HepG2 (cell line): ENCODE data around the gene SPACA4. TPM values are rescaled to one million over a fixed set of nuclear protein-coding genes. Genes with fewer than 3 reads are reported as not detected.

ENCODE experiments used
- BRCA1 ChIP-seq: sonication (generic); formaldehyde crosslinking; IDR thresholded peaks from 2 replicates; pipeline ENCODE4 v1.4.0; 2020; ENCODE audit warnings: missing genetic modification reagents
- PITX1 ChIP-seq: sonication (generic); formaldehyde crosslinking; IDR thresholded peaks from 2 replicates; pipeline ENCODE4 v1.5.1; 2020; ENCODE audit warnings: mild to moderate bottlenecking, missing genetic modification reagents
- RFX1 ChIP-seq: fragments of 450-650 bp; IDR thresholded peaks from 2 replicates; pipeline ENCODE4 v1.6.1; 2017
- RFXANK ChIP-seq: IDR thresholded peaks from 2 replicates; pipeline ENCODE4 v1.6.1; 2016
- RXRA ChIP-seq: sonication (generic); formaldehyde crosslinking; IDR thresholded peaks from 2 replicates; pipeline ENCODE4 v1.5.1; 2020; ENCODE audit warnings: missing genetic modification reagents
- SMAD9 ChIP-seq: sonication (generic); formaldehyde crosslinking; IDR thresholded peaks from 2 replicates; pipeline ENCODE4 v1.5.1; 2020; ENCODE audit warnings: mild to moderate bottlenecking, missing genetic modification reagents
- TCF7L2 ChIP-seq: IDR thresholded peaks from 2 replicates; pipeline ENCODE4 v1.6.1; 2011; ENCODE audit warnings: mild to moderate bottlenecking, low read depth, low read length, moderate library complexity
- ZFP37 ChIP-seq: sonication (generic); formaldehyde crosslinking; IDR thresholded peaks from 2 replicates; pipeline ENCODE4 v1.4.0; 2020; ENCODE audit warnings: missing genetic modification reagents, borderline replicate concordance
- ZNF180 ChIP-seq: sonication (generic); formaldehyde crosslinking; IDR thresholded peaks from 2 replicates; pipeline ENCODE4 v1.4.0; 2020; ENCODE audit warnings: low read depth, missing genetic modification reagents, borderline replicate concordance
- ZNF446 ChIP-seq: sonication (generic); formaldehyde crosslinking; IDR thresholded peaks from 2 replicates; pipeline ENCODE4 v1.5.0; 2020; ENCODE audit warnings: mild to moderate bottlenecking, missing genetic modification reagents
- ZNF703 ChIP-seq: sonication (generic); formaldehyde crosslinking; IDR thresholded peaks from 2 replicates; pipeline ENCODE4 v1.5.1; 2020; ENCODE audit warnings: missing genetic modification reagents, mild to moderate bottlenecking, moderate library complexity, borderline replicate concordance
- polyA plus RNA-seq, 8 experiments: library from polyadenylated mRNA; depleted of rRNA in 3 of 8; stranded (reverse) in 7 of 8; unstranded in 1 of 8; fragments of >200 nt; fragmentation: Illumina TruSeq in 4 of 8; extraction: Trizol in 4 of 8; gene quantifications; 2 replicates each; pipeline versions ENCODE4 v1.2.1 to v1.2.3, GENCODE V29; 2011 to 2016; ENCODE audit warnings: low read depth in 4 of 8, missing spikeins in 1 of 8, mixed read lengths in 1 of 8; ENCODE audit not compliant: insufficient read depth in 1 of 8
- total RNA-seq, 5 experiments: library from RNA; depleted of rRNA; stranded (reverse); fragments of >200 nt; fragmentation: Illumina TruSeq; extraction: Trizol; gene quantifications; 2 replicates each; pipeline ENCODE4 v1.2.3, GENCODE V29; 2016; ENCODE audit warnings: low read depth in 1 of 5
- TF ChIP-seq, protein P1 (sequence below): sonication (generic); formaldehyde crosslinking; conservative IDR thresholded peaks from 2 replicates; pipeline ENCODE4 v1.8.0; 2022; ENCODE audit warnings: mild to moderate bottlenecking, moderate library complexity, missing genetic modification reagents
- TF ChIP-seq, protein P2 (sequence below): IDR thresholded peaks from 2 replicates; pipeline ENCODE4 v1.6.1; 2016; ENCODE audit warnings: control low read depth
- TF ChIP-seq, protein P3 (sequence below): sonication (generic); formaldehyde crosslinking; IDR thresholded peaks from 2 replicates; pipeline ENCODE4 v1.4.0; 2020; ENCODE audit warnings: missing genetic modification reagents
- TF ChIP-seq, protein P4 (sequence below): sonication (generic); formaldehyde crosslinking; IDR thresholded peaks from 2 replicates; pipeline ENCODE4 v1.5.1; 2020; ENCODE audit warnings: mild to moderate bottlenecking, moderate library complexity, missing genetic modification reagents
- TF ChIP-seq, protein P5 (sequence below): sonication (generic); formaldehyde crosslinking; IDR thresholded peaks from 2 replicates; pipeline ENCODE4 v1.5.0; 2020; ENCODE audit warnings: mild to moderate bottlenecking, missing genetic modification reagents, moderate library complexity
- TF ChIP-seq, protein P6 (sequence below): sonication (generic); formaldehyde crosslinking; IDR thresholded peaks from 2 replicates; pipeline ENCODE4 v1.4.0; 2020; ENCODE audit warnings: missing genetic modification reagents, mild to moderate bottlenecking, borderline replicate concordance
- TF ChIP-seq, protein P7 (sequence below): sonication (generic); formaldehyde crosslinking; IDR thresholded peaks from 2 replicates; pipeline ENCODE4 v1.5.1; 2020; ENCODE audit warnings: mild to moderate bottlenecking, missing genetic modification reagents

Gene SPACA4
- total and polyA plus RNA-seq, 2 of the 13 experiments (the other 11 are each of a cell fraction or from before 2014, with no cell fraction given) = not detected

DNA sequence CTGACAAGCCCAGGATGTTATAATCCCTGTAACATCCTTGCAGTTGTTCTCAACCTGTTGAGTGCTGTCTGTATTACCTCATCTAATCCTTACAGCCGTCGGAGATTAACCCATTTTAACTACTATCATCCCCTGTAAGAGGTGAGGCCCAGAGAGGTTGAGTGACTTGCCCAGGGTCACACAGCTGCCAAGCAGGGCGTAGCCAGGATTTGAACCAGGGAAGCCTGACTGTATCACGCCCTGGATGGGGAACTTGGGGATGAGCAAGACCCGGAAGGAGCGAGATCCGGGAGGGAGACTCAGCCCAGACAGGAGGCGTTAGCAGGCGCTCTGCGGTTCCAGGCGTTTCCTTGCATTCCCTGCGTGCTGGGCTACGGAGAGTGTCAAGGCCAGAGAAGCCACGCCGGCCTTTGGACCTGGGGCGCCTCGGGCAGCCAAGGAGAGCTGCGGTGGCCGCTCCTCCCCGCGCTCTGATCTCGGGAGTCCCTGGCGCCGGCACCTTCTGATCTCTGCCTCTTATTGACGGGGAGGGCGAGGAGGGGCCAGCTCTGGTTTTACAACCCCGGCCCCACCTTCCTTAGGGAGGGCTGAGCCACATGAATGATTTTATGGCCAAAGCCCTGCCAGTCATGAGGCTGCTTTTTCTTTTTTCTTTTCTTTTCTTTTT lies 48.4 kb upstream of the SPACA4 start (continued):
- TF ChIP-seq, protein P1, sequence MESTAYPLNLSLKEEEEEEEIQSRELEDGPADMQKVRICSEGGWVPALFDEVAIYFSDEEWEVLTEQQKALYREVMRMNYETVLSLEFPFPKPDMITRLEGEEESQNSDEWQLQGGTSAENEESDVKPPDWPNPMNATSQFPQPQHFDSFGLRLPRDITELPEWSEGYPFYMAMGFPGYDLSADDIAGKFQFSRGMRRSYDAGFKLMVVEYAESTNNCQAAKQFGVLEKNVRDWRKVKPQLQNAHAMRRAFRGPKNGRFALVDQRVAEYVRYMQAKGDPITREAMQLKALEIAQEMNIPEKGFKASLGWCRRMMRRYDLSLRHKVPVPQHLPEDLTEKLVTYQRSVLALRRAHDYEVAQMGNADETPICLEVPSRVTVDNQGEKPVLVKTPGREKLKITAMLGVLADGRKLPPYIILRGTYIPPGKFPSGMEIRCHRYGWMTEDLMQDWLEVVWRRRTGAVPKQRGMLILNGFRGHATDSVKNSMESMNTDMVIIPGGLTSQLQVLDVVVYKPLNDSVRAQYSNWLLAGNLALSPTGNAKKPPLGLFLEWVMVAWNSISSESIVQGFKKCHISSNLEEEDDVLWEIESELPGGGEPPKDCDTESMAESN = peak; percentile 81
- TF ChIP-seq, protein P2, sequence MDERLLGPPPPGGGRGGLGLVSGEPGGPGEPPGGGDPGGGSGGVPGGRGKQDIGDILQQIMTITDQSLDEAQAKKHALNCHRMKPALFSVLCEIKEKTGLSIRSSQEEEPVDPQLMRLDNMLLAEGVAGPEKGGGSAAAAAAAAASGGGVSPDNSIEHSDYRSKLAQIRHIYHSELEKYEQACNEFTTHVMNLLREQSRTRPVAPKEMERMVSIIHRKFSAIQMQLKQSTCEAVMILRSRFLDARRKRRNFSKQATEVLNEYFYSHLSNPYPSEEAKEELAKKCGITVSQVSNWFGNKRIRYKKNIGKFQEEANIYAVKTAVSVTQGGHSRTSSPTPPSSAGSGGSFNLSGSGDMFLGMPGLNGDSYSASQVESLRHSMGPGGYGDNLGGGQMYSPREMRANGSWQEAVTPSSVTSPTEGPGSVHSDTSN (CRISPR knock-in tag) = 0 out of 2 replicates have a peak, but pooled peaks have one; percentile 26
- TF ChIP-seq PITX1 (CRISPR knock-in tag) = peak; percentile 86
- TF ChIP-seq, protein P3, sequence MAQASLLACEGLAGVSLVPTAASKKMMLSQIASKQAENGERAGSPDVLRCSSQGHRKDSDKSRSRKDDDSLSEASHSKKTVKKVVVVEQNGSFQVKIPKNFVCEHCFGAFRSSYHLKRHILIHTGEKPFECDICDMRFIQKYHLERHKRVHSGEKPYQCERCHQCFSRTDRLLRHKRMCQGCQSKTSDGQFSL = 0 out of 2 replicates have a peak, but pooled peaks have one; percentile 40
- TF ChIP-seq BRCA1 = no peak
- no peak for TF ChIP-seq SMAD9 (CRISPR knock-in tag)
- no peak for TF ChIP-seq ZNF446 (CRISPR knock-in tag)
- TF ChIP-seq, protein P4, sequence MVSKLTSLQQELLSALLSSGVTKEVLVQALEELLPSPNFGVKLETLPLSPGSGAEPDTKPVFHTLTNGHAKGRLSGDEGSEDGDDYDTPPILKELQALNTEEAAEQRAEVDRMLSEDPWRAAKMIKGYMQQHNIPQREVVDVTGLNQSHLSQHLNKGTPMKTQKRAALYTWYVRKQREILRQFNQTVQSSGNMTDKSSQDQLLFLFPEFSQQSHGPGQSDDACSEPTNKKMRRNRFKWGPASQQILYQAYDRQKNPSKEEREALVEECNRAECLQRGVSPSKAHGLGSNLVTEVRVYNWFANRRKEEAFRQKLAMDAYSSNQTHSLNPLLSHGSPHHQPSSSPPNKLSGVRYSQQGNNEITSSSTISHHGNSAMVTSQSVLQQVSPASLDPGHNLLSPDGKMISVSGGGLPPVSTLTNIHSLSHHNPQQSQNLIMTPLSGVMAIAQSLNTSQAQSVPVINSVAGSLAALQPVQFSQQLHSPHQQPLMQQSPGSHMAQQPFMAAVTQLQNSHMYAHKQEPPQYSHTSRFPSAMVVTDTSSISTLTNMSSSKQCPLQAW (CRISPR knock-in tag) = peak; percentile 77
- TF ChIP-seq RXRA = peak; percentile 97
- TF ChIP-seq, protein P5, sequence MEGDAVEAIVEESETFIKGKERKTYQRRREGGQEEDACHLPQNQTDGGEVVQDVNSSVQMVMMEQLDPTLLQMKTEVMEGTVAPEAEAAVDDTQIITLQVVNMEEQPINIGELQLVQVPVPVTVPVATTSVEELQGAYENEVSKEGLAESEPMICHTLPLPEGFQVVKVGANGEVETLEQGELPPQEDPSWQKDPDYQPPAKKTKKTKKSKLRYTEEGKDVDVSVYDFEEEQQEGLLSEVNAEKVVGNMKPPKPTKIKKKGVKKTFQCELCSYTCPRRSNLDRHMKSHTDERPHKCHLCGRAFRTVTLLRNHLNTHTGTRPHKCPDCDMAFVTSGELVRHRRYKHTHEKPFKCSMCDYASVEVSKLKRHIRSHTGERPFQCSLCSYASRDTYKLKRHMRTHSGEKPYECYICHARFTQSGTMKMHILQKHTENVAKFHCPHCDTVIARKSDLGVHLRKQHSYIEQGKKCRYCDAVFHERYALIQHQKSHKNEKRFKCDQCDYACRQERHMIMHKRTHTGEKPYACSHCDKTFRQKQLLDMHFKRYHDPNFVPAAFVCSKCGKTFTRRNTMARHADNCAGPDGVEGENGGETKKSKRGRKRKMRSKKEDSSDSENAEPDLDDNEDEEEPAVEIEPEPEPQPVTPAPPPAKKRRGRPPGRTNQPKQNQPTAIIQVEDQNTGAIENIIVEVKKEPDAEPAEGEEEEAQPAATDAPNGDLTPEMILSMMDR = peak; percentile 17; the same call in 1 of the 2 replicates
- TF ChIP-seq, protein P6, sequence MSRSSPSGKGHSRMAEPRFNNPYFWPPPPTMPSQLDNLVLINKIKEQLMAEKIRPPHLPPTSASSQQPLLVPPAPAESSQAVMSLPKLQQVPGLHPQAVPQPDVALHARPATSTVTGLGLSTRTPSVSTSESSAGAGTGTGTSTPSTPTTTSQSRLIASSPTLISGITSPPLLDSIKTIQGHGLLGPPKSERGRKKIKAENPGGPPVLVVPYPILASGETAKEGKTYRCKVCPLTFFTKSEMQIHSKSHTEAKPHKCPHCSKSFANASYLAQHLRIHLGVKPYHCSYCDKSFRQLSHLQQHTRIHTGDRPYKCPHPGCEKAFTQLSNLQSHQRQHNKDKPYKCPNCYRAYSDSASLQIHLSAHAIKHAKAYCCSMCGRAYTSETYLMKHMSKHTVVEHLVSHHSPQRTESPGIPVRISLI = peak; percentile 83; the same call in 1 of the 2 replicates
- TF ChIP-seq ZFP37 (CRISPR knock-in tag) = no peak
- TF ChIP-seq RFXANK = no peak; the same call in 1 of the 2 replicates
- no peak for TF ChIP-seq RFX1
- TF ChIP-seq ZNF180 (CRISPR knock-in tag) = no peak
- TF ChIP-seq, protein P7, sequence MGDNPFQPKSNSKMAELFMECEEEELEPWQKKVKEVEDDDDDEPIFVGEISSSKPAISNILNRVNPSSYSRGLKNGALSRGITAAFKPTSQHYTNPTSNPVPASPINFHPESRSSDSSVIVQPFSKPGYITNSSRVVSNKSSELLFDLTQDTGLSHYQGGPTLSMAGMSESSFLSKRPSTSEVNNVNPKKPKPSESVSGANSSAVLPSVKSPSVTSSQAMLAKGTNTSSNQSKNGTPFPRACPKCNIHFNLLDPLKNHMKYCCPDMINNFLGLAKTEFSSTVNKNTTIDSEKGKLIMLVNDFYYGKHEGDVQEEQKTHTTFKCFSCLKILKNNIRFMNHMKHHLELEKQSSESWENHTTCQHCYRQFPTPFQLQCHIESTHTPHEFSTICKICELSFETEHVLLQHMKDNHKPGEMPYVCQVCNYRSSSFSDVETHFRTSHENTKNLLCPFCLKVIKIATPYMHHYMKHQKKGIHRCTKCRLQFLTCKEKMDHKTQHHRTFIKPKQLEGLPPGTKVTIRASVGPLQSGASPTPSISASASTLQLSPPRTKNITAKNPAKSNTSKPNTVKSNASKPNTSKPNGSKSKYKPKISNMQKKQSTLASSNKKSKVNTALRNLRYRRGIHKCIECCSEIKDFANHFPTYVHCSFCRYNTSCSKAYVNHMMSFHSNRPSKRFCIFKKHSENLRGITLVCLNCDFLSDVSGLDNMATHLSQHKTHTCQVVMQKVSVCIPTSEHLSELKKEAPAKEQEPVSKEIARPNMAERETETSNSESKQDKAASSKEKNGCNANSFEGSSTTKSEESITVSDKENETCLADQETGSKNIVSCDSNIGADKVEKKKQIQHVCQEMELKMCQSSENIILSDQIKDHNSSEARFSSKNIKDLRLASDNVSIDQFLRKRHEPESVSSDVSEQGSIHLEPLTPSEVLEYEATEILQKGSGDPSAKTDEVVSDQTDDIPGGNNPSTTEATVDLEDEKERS (CRISPR knock-in tag) = peak; percentile 97
- TF ChIP-seq ZNF703 (CRISPR knock-in tag) = peak; percentile 64; the same call in 1 of the 2 replicates
- TF ChIP-seq TCF7L2 = peak; percentile 73; the same call in 1 of the 2 replicates
